ENCODE measurements around the gene FAM228A.
"Not testable (repeated sequence)": the region's sequence is repeated elsewhere in the genome, so short reads cannot be mapped to it uniquely, and the experiment has no call there.

The FAM228A gene

DNA sequence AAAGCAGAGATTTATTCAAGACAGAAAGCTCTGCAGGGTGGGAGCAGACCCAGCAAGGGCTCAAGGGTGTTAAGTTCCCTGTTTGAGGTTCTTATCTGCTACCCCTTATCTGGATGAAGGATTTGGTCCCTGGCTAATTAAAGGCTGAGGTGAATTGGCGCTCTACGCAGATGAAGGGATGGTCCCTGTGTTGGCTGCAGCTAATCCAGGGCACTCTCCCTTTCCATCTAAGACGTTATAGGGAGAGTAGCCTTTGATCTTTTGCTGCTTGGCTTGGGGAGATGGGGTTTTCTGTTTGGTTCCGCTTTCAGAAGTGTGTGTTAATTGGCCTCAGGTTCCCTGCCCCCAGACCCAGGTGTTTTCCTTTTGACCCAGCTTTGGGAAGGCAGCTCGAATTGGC lies 17.0 kb downstream of the FAM228A start:
- DNase-seq = no peak

DNA sequence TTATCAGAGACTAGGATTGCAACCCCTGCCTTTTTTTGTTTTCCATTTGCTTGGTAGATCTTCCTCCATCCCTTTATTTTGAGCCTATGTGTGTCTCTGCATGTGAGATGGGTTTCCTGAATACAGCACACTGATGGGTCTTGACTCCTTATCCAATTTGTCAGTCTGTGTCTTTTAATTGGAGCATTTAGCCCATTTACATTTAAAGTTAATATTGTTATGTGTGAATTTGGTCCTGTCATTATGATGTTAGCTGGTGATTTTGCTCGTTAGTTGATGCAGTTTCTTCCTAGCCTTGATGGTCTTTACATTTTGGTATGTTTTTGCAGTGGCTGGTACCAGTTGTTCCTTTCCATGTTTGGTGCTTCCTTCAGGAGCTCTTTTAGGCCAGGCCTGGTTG lies 22.4 kb downstream of the FAM228A start:
- not testable (repeated sequence) for DNase-seq

GRCh38 chr2:24199968-24200590 lies 25.2 kb downstream of the FAM228A start:
- no peak for DNase-seq

- DNase-seq = no peak
Measured at GRCh38 chr2:24200799-24201198, 25.9 kb downstream of the FAM228A start.

DNA sequence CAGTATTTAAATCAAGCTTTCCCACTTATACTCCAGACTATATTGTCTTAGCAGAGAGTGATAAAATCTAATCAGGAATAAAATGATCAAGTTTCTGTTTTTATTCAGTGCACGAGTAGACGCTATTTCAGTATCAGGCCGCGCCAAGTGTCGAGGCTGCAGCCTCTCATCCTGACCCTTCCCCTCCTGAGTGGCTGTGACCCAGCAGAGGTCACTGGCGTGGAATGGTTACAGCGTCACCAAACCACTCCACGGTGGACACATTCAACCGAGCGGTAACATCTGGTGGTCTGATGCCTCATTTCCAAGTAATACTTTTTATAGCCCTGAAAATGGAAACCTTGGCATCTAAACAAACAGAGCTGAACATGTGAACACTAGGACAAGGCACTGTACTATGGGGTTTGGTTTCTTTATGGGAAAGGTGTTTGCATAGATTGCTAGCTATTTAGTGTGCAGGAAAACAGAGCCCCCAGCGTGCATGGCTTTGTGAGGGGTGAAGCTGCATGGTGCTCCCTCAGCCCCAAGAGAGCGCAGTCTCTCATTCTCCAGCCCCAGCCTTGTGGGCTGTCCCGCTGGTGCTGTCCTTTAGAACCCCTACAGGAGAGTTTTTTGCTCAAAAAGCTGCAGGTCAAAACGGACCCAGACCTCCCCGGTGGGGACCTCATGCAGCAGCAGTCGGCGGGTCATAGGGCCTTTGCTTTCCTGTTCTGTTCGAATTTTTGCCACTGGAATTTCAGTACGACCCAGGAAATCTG lies 28.4 kb downstream of the FAM228A start:
- DNase-seq = no peak

DNA sequence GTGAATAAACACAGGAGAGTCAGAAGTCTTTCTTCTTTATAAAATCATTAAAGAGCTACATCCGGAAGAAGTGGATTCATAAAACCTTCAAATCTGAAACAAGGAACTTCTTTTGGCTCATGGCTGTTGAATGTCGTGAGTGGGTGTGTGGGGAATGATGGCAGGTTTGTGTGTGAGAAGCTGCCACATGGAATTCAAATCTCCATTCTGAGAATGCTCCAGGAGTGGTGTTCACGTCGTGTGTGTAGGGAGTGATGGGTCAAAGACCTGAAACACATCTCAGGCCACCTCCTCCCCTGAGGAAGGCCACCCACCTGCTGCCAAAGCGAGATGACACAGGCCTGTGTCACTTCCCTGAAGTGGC lies 28.9 kb downstream of the FAM228A start:
- no peak for DNase-seq

DNA sequence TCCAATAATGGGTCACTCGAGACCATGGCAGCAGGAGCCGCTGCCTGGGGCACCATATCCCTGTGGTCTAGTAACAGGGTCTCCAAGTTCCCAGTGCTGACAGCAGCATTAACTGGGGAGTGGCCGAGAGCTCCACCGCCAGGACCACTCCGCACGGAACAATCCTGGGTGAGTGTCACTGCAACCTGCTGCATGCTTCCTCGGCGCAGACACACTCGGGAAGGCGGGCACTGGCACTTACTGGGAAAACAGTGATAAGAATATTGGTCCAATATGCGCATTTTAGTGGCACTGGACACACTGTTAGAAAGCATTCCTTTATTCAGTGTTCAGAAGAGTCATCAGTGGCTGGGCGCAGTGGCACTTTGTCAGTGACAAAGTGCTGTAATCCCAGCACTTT lies 29.7 kb downstream of the FAM228A start:
- DNase-seq = no peak

DNA sequence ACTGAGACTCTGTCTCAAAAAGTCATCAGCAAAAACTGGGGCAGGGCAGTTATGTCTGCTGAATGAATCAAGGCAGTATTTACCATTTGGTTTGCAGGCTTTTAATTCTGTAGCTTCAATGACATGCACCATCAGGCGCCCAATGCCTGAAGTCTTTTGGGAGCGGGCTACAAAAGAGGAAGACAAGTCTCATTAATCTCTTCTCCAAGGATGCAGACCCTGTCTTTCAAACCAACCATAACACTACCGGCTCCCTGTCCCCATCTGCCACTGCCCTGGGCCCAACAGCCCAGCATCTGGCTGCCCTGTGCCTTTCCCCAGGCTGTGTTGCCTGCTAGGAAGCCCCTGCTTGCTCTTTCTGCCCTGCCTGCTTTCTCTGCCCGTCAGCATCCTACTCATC lies 30.3 kb downstream of the FAM228A start:
- no peak for DNase-seq

DNA sequence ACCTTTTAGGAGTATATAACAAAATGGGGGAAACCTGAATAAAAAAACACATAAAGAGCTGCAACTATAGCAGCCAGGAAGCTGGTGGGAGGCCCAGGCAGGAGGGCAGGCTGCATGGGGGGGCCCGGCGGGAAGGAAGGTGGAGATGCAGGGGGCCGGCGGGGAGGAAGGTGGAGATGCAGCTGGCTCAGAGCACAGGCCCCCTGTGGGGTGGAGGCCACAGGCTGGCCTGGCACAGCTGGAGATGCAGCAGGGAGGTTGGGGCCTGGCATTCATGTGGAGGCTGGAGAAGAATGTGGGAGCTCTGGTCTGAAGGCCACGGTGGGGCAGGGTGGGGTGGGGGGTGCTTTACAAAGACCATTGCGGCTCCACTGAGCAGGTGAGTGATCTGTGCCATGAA lies 31.4 kb downstream of the FAM228A start:
- no peak for DNase-seq

DNA sequence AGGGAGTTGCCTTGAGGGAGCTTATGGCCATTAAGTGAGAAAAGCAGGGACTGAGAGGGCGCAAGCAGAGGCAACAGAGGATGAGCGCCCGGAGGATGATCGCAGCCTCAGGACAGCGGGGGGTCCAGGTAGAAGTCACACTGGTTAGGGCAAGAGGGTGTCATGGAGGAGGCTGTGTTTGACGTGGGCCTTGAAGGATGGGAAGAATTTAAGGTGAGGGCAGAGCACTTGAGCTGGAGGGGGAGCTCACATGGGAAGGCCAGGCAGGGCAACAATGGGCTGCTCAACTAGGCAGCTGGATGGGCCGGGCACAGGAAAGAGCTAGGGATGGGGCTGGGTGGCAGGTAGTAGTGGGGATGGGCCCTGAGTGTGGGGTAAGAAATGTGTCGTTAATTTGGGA lies 31.9 kb downstream of the FAM228A start:
- DNase-seq = no peak

DNA sequence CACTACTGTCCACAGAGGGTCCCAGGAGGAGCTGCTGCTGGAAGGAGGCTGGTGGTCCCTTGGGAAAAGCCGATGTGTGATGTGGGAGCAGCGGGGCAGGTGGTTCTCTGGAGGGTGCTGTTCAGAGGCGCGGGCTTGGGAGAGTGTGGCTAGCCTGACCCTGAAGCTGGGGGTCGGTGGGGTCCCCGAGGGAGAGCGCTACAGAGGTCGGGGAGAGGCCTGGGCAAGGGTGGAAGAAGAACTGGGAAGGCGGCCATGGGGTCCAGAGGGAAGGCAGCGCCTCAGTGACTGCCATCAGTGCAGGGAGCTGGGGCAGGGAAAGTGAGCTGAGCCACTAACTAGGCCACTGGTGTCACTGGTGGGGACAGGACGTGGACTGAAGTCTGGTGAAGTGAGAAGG lies 32.5 kb downstream of the FAM228A start:
- no peak for DNase-seq

GRCh38 chr2:24208490-24208889 lies 33.6 kb downstream of the FAM228A start:
- no peak for DNase-seq

DNA sequence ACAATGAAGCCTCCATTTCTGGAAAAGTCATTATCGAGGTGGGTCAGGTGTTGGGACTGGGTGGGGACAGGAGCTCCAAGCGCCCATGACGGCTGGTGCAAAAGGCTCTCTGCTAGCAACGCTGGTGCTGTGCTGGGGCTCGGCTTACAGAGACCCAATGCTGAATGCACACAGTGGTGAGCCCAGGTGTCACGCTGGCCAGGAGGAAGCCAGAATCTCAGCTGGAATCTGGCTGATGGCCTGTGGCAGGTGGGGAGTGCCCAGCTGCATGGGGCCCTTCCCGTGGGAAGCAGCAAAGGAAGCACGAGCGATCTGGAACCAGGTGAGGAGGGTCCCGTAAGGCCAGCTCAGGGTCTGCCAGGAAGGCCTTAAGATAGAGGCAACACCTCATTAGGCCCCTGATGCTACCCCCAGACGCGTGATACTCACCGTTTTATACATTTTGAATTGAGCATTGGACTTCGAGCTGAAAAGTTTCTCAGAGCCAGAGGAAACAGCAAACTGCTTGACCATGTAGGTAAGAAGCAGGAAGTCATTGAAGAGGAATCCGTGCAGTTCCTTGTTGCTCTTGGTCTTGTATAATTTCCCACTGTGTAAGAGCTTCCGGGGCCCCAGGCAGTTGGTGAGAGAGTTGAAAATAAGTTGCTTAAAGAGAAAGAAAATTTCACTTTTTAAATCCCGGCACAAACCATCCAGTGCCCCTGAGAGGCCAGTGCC lies 34.7 kb downstream of the FAM228A start:
- no peak for DNase-seq

- DNase-seq = no peak
Measured at GRCh38 chr2:24210106-24210455, 35.2 kb downstream of the FAM228A start.

DNA sequence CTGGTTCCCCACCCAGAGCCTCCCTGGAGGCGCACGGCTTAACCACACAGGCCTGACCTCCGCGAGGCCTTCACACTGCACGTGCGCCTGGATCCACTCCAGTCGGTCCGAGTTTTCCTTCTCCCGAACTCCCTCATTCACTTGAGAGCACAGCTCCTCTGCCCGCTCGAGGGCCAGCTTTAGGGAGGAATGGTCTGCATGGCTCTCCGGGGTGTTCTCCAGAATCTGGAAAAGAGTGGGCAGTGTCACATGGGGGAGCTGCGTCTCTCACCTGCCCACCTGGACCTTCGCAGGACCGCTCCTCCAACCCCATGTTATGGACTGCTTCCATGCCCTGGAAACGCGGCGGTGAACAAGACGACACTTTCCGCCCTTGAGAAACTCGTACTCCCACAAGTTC lies 35.9 kb downstream of the FAM228A start:
- DNase-seq = no peak

DNA sequence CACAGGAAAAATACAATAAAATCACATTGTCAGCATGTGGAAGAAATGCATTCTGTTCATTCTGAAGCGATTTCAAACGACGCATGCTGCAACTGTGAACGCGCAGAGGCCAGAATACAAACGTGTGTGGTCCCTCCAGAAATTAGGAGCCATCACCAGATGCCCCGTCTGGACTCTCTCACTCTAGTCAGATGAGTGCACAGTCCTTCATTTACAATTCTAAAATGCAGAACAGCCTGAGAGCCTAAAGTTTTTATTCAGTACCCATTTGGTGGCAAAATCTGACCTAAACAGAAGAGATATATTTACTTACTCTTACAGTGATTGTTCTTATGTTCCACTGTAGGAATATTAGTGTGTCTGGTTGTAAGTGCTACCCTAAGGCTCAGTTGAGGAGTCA lies 36.6 kb downstream of the FAM228A start:
- DNase-seq = no peak

- no peak for DNase-seq
Measured at GRCh38 chr2:24214880-24215279, 40.0 kb downstream of the FAM228A start.

DNA sequence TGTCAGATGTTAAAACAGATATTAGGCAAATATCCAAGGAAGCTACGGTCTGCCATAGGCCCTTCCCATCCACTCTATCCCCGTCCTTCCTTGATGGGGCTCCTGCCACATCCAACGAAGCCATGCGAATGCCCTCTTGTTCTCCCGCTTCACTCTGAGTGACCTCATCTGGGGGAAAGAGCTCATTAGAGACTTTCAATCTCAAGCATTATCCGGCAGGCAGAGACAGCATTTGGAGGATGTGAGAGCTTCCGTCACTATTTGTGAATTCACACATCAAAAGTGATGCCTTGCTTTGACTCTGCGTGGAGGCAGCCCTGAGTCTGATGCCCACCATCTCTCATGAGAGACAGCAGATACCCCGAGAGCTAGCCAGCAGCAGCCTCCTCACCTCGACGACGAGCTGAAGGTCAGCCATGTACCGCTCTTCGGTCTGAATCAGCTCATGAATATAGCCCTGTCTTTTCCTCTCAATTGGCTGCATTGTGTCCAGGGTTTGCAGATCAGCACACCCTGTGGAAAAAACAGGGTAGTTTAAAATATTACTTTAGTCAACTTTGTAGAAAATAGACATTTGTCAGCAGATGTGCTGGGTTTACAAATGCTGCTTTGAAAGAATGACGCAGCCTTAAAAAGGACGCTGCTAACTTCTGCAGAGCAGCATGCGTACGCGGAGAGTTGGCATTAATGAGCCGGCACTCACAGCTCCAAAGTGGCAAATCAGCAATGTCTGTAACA lies 45.9 kb downstream of the FAM228A start:
- no peak for DNase-seq

DNA sequence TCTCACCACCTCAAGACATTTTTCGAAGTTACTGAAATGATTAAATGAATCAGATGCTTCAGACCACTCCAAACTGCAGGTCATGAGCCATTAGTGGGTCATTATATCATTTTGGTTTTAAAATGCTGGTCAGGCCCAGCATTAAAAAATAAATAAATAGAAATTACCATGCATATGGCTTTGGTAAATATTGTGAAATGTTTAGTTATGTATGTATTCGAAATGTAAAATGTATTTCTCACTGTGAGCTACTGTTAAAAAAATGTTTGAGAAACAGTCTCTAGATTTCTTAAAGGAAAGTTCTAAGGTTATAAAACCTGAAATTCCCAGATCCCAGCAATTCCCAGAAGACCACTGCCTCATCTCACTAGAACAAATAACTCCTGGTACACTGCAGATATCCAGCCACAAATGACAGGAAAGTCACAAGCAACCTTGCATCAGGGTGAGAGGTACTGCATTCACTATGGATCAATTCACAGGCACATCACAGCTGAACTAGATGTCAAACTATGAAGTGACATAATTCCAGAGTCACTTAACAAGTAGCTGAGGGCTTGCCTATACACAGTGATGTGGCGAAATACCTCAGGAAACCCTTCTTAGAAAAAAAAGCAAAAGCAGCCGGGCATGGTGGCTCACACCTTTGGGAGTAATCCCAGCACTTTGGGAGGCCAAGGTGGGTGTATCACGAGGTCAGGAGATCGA lies 46.6 kb downstream of the FAM228A start:
- no peak for DNase-seq

- DNase-seq = no peak
Measured at GRCh38 chr2:24222946-24223345, 48.1 kb downstream of the FAM228A start.

GRCh38 chr2:24225499-24226242 lies 50.8 kb downstream of the FAM228A start:
- DNase-seq = no peak

GRCh38 chr2:24228470-24228869 lies 53.6 kb downstream of the FAM228A start:
- no peak for DNase-seq

Data from NCI-H187 treated with DMSO at 0.1 percent for 48 hours (cell line).